DMS53 (cell line): ENCODE data around the gene IQSEC3.
A peak's percentile ranks its signal among the peaks of the same experiment; 100 is the strongest.

Source experiments
- DNase-seq: peaks from one replicate; lab custom pipeline; 2025; lab: John Stamatoyannopoulos, UW

The IQSEC3 gene

DNA sequence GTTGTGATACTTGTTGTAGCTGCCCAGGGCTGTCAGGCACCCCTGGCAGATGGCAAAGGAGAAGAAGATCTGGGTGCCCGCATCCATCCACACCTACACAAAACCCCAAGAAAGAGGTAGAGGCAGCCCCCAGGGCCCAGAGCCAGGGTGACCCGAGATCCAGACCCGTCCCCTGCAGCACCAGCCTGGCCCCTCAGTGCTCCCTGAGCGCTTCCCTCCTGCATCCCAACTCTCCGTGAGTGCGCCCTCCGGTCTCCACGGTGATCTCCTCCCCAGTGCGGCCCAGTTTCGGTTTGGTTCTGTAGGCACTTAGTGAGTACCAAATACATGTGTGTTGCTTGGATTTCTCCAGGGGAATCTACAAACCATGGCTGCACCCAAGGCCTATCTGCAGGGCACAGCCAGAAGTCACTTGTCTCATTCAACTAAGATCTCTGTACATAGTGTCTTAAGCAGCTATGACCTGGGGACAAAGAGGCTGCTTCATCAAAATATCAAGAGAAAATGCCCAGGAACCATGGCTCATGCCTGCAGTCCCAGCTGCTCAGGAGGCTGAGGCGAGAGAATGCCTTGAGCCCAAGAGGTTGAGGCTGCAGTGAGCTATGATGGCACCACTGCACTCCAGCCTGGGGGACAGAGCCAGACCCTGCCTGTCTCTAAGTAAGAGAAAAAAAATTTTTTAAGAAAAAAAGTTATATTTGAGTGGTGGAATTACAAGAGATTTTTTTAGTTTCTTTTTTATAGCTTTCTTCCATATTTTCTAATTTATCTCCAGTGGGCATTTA lies 131.5 kb downstream of the IQSEC3 start:
- DNase-seq = no peak

- DNase-seq = no peak
Observed at GRCh38 chr12:198705-199104, 132.1 kb downstream of the IQSEC3 start.

GRCh38 chr12:201361-201760 lies 134.8 kb downstream of the IQSEC3 start:
- DNase-seq = no peak

GRCh38 chr12:202081-202731 lies 135.6 kb downstream of the IQSEC3 start:
- DNase-seq = peak; percentile 76

GRCh38 chr12:203074-203461 lies 136.5 kb downstream of the IQSEC3 start:
- no peak for DNase-seq

DNA sequence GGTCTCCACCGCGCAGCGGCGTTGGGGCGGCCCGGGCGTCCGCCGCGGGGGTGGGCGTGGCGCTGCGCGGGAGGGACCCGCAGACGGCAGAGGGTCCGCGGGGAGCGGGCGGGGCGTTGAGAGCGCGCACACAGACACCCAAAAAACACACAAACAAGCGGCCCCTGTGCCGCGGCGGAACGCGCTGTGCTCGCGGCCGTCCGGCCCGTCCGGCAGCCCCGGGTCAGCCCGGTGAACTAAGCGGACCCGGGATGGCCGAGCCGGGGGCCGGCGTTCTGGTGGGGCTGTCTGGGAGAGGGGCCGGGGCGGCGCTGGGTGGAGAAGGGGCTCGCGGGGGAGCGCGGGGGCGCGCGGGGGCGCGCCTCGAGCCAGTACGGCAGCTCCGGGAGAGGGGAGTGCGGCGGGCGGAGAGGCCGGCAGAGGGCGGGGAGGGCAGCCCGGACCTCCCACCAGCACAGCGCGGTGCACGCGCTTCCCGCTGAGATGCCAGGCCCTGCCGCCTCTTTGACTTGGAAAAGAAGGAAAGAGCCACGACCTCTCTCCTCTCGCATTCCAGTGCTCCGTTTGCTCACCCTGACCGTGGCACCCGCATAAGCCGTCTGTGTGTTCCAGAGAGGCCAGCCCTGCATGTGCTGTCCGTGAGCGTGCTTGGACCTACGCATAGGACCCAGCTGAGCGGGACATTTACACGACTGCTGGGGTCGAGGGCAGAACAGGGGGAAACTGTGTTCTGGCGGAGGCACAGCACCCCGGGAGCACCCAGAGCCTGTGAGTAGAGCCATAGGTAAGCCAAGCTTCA lies 137.1 kb downstream of the IQSEC3 start:
- peak; percentile 80 for DNase-seq

- DNase-seq = no peak
Observed at GRCh38 chr12:204261-204678, 137.7 kb downstream of the IQSEC3 start.

- no peak for DNase-seq
Observed at GRCh38 chr12:205026-205425, 138.5 kb downstream of the IQSEC3 start.

DNA sequence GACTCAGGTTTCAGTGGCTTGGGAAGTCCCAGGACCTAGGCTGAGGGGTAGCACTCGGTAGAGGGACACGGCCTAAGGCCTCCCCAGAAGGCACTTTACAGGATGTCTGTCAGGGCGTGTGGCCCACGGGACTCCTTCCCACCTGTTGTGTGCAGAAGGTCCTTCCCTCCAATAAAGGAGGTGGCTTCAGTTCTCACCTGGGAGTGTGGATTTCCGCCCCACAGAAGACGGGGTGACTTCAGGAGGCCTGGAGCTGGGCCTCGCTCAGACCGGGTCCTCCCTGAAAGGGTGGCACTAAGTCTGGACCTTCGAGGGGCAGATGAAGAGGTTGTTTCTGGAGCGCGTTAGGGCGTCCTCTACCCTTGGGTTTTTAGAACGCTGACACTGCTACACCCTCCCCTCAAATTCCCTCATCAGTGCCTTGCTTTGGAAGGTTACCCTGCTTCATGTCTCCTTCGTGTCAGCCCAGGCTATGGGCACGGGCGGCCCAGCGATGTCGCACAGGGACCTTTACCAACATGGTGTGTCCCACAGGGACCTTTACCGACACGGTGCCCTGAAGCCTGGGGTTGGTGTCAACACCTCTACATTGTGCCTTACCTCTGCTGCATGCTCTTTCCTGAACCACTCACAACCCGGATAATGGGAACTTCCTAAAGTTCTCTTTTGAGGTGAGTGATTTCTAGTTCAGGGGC lies 140.3 kb downstream of the IQSEC3 start:
- no peak for DNase-seq

DNA sequence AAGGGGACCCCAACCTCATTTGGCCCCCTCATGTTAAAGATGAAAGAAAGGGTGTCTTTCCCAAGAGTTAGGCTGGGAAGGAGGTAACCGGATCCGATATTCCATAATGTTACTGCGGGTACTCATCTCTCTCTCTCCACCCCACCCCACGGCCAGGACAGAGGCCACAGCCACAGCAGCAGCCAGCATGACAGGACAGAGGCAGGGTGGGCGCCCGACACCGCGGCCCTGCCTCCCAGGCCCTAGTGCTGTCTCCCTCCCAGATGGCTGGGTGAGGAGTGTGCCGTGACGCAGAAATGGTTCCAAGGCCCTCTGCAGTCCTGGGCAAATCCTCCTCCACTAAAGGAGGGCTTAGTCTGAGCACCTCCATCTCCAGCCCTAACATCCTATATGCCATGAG lies 141.2 kb downstream of the IQSEC3 start:
- no peak for DNase-seq

DNA sequence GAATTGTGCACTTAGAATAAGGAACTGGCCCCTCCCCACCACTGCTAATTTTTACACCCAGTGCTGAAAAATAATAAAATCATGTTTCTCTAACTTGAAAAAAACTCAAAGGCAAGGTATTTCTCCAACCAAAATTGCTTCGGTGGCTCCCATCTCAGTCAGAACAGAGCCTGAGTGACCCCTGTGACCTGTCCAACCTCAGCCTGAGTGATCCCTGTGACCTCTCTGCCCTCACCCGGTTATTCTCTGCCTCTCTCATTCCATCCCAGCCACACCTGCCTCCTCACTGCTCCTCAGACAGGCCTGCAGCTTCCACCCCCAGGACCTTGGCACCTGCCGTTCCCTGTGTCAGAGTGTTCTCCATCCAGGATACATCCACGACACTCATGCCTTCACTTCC lies 142.2 kb downstream of the IQSEC3 start:
- no peak for DNase-seq

DNA sequence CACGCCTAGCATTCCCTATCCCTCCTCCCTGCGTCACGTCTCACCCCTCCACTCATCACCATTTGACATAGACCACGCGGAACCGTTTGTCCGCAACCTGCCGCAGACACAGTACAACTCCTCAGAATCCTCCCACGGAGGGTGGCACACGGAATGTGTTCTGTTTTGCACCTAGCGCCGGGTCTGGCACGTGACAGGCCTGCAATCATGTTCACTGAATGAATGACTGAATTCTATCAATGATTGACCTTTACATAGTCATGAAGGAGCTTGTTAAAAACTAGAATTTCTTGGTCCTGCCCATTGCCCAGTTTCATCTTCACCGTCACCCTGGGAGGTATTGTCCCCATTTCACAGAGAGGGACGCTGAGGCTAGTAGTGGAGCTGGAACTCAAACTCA lies 142.7 kb downstream of the IQSEC3 start:
- no peak for DNase-seq

DNA sequence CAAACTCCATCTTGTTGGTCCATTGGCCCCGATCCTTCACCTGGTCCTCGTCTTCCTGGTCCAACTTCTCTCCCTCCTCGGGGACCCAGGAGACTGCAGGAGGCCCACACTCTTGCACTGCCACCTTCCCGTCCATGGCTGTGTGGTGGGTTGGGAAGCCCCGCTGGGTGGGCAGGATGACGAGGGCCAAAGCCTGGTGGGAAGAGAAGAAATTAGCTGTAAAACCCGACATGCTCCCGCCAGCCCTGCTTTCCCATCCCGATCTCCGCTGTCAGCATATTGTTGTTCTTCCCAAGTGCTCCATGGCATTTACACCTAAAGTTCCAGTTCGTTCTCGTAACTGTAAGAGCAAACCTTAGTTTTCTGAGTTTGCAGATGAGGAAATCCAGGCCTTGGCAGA lies 143.3 kb downstream of the IQSEC3 start:
- DNase-seq = no peak

DNA sequence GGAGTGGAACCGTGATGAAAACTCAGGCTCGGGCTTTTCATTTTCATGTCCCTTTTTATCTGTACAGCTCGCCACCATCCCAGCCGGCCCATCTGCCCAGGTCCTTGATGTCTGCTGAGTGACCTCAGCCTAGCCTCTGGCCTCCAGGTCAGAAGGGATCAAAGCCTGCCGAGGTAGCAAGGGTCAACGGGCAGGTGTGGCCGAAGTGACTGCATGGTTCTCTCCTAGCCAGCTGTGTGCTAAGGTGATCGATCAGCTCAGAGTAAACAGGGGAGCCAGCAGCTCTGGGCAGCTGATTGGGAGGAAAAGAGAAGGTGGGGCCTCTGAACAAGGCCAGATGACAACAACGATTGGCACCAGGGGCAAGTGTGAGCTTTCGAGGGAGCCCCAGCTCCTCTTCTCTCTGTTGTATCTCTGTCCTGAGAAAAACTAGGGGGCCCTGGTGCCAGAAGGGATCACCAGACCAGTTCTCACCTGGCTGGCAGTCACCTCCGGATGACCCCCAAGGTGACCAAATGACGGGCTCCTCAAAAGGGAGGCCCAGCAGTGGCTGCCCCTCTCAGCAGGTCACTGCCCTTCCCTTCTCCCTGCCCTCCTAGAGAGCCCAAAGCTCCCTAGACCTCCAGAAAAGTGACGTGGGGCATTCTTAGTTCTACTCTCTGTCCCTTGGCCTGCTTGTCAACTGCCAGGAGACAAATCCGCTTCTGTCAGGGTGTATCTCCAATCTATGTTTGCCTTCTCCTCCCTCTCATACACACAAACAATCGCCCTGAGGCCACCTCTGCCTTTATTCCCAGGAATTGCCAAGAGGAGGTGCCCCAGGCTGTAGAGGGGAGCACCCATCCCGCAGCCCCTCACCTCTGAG lies 143.9 kb downstream of the IQSEC3 start:
- DNase-seq = no peak

GRCh38 chr12:211142-211465 lies 144.5 kb downstream of the IQSEC3 start:
- DNase-seq = no peak

- no peak for DNase-seq
Observed at GRCh38 chr12:211639-212414, 145.3 kb downstream of the IQSEC3 start.

DNA sequence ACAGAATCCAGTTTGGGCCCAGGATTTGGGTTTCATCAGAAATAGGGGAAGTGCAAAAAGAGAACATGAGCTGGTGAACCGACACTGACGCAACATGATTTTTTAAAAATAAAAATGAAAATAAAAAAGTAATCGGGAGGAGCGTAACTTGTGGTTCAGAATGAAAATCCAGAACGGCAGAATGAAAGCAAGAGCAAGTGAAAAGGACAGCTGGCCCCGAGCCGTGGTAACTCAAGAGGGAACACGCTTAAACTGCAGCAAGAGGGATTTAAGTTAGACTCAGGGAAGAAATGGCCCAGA lies 145.8 kb downstream of the IQSEC3 start:
- DNase-seq = no peak

GRCh38 chr12:212715-213526 lies 146.4 kb downstream of the IQSEC3 start:
- DNase-seq = peak; percentile 61

GRCh38 chr12:213527-213932 lies 147.0 kb downstream of the IQSEC3 start:
- DNase-seq = no peak
